HFF-Myc (cell line): ENCODE data around the gene FBXW11.

Experiments used
- DNase-seq: peaks from one replicate; pipeline ENCODE4 v3.0.0-alpha.2; 2011; ENCODE audit warnings: low read depth; ENCODE audit errors: extremely low read depth
- H3K4me3 ChIP-seq: replicated peaks from 2 replicates; pipeline ENCODE4 v1.5.1; 2011; ENCODE audit warnings: low read depth, mild to moderate bottlenecking, control low read depth, low read length
- TF ChIP-seq, protein P1 (sequence below): IDR thresholded peaks from 2 replicates; pipeline ENCODE4 v1.5.1; 2012; ENCODE audit warnings: mild to moderate bottlenecking, low read depth, low read length, control low read depth; ENCODE audit errors: missing control alignments

FBXW11 gene

DNA sequence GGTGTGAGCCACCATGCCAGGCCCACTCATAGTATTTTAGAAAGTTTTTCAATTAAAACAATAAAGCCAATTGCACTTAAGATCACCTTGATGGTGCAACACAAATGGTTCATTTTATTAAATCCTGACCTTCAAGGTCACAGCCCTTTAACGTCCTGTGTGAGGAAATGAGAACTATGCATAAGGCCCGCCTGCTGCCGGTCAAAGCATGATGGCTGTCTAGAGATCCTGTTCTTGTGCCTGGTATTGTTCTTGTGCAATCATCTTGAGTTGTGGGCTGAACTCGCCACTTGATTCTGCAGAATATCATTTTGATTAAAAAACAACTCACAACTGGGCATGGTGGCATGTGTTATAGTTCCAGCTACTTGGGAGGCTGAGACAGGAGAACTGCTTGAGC is 43.6 kb upstream of the FBXW11 start:
- no peak for DNase-seq
- TF ChIP-seq, protein P1, sequence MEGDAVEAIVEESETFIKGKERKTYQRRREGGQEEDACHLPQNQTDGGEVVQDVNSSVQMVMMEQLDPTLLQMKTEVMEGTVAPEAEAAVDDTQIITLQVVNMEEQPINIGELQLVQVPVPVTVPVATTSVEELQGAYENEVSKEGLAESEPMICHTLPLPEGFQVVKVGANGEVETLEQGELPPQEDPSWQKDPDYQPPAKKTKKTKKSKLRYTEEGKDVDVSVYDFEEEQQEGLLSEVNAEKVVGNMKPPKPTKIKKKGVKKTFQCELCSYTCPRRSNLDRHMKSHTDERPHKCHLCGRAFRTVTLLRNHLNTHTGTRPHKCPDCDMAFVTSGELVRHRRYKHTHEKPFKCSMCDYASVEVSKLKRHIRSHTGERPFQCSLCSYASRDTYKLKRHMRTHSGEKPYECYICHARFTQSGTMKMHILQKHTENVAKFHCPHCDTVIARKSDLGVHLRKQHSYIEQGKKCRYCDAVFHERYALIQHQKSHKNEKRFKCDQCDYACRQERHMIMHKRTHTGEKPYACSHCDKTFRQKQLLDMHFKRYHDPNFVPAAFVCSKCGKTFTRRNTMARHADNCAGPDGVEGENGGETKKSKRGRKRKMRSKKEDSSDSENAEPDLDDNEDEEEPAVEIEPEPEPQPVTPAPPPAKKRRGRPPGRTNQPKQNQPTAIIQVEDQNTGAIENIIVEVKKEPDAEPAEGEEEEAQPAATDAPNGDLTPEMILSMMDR = no peak
- no peak overlapping the region for H3K4me3 ChIP-seq

DNA sequence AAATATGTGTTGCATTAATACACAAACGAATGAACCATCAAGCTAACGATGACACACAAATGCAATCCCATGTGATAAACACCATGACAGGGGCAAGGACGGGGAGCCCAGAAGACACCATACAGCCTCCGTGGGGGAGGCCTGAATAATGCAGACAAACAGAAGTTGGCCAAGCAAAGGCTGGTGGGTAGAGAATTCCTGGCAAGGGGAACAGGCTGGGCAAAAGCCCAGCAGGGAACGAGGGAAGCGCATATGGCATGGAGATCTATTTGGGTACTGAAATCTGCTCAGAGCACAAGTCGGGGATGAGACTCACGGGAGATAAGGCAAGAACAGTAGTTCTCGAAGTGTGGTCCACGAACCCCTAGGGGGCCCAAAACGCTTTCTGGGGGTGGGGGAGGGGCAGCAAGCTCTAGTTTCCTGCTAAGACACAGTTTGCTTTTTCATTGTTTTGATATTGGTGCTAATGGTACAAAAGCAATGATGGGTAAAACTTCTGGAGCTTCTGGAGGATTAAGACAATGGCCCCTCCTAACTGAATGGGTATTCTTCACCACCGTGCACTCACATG is 42.9 kb upstream of the FBXW11 start:
- DNase-seq = no peak
- H3K4me3 ChIP-seq = no peak overlapping the region
- TF ChIP-seq, protein P1 = no peak

DNA sequence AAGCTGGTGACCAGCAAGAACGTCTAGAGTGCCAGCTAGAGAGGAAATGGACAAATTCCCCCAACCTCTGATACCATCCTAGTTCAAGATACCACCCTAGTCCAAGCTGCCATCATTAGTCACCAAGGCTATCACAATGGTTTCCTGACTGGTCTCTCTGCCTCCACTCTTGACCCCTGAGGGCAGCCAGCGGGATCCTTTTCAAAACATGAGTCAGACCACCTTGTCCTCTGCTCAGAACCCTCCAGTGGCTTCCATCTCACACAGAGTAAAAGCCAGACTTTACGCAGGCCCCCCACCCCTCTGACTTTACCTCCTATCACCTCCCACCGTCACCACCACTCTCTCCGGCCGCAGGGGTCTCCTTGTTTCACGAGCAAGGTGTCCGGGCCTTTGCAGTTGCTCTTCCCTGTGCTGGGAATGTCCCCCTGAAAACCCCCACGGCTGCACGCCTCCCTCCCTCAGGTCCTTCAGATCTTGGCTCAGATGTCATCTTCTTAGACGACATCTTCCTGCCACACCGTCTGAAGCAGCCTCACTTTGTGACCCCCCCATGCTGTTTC is 42.2 kb upstream of the FBXW11 start:
- no peak for DNase-seq
- H3K4me3 ChIP-seq = no peak overlapping the region
- TF ChIP-seq, protein P1 = no peak

DNA sequence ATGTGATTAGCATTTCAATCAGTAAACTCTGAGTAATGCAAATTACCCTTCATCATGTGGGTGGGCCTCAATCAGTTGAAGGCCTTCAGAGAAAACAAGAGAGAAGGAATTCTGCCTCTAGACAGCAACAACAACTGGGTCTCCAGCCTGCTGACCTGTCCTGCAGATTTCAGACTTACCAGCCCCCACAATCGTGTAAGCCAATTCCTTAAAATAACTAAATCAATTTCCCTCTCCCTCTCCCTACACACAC is 41.7 kb upstream of the FBXW11 start:
- H3K4me3 ChIP-seq = no peak overlapping the region
- DNase-seq = no peak
- TF ChIP-seq, protein P1 = no peak

DNA sequence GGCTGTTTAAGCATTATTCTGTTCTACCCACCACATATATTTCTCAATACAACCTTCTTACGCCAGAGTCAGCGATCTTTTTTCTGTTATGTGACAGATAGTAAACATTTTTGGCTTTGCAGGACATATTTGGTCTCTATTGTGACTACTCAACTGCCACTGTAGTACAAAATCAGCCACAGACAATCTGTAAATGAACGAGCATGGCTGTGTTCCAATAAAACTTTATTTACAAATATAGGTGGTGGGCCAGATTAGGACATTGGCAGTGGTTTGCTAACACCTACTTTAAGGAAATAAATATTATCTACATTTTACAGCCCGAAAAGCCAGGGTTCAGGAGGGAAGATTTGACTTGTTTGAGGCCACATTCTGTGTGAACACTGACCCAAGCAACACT is 40.2 kb upstream of the FBXW11 start:
- no peak for DNase-seq
- no peak overlapping the region for H3K4me3 ChIP-seq
- TF ChIP-seq, protein P1 = no peak

DNA sequence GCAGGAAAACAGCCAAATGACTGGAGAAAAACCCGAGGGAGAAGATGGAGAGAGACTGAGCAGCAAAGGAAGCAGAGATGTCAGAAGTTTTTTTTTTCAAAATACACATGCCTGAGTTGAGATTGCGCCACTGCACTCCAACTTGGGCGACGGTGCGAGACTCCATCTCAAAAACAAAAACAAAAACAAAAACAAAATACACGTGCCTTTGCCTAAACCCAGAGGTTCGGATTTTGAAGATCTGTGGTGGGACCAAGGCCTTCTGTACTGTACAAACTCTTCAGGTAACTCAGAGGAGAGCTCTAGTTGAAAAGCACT is 38.8 kb upstream of the FBXW11 start:
- H3K4me3 ChIP-seq = no peak overlapping the region
- TF ChIP-seq, protein P1 = no peak
- DNase-seq = no peak

DNA sequence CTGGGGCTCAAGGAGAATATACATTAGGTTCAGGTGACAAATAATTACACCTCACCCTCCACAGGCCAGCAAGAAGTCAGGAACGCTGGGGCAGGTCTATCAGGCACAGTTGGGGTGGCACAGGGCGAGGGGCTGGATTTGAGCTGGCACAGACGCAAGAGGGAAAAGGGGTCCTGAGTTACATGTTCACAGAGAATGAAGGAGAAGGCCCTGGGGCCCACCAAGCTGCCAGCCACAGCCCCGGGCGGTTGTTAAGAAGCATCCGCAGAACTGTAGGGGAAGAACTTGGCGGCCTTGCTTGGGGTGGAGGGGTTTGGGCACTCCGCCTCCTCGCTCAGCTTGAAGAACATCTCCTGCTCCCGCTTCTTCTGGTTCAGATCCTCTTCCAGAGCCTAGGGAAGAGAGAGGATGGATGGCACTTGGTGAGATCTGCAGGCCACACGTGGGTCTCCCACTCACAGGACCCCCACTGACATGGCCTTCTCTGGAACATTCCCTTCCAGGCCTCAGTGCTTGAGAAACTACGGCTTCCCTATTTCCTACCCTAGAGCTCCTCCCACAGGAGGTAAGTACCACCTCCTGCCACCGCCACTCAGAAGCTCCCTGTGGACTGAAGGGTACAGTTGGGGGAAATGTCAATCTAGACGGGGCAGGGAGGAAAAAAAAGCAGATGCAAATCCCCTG is 38.3 kb upstream of the FBXW11 start:
- no peak overlapping the region for H3K4me3 ChIP-seq
- DNase-seq = no peak
- TF ChIP-seq, protein P1 = no peak
